Eye (tissue), 1 donor: ENCODE measurements around the gene GEMIN8.
A peak's percentile ranks its signal among the peaks of the same experiment; 100 is the strongest.

Source experiments
- DNase-seq: peaks from one replicate; pipeline ENCODE4 v3.0.0-alpha.2; 2015

GEMIN8 gene, protein sequence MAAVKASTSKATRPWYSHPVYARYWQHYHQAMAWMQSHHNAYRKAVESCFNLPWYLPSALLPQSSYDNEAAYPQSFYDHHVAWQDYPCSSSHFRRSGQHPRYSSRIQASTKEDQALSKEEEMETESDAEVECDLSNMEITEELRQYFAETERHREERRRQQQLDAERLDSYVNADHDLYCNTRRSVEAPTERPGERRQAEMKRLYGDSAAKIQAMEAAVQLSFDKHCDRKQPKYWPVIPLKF

GRCh38 chrX:14029425-14030173 is at the start of gene GEMIN8:
GEMIN8 (minus strand) TSS chrX:14029892; CDS start chrX:14021478, 8,414 bp downstream.
- DNase-seq = peak; percentile 92

- DNase-seq = no peak
Measured at GRCh38 chrX:14076639-14077038, 46.9 kb upstream of the GEMIN8 start.

DNA sequence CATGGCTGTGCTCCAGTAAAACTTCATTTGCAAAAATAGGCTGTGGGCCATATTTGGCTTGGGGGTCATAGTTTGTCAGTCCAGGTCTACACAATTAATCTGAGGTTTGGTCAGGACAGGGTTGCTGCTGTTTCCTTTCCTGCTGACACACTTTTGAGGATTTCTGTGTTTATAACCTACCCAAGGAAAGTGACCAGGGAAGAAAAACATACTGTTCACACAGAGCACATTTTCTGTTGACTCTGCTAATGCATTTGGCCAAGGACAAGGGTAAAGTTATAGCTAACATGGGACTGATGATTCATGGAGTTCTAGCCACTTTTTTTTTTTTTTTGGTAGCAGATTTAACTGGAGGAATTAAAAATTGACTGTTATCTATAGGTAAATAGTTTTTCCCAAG is 43.9 kb upstream of the GEMIN8 start:
- DNase-seq = no peak

GRCh38 chrX:14073071-14073470 is 43.4 kb upstream of the GEMIN8 start:
- no peak for DNase-seq

GRCh38 chrX:14065800-14066199 is 36.1 kb upstream of the GEMIN8 start:
- no peak for DNase-seq

DNA sequence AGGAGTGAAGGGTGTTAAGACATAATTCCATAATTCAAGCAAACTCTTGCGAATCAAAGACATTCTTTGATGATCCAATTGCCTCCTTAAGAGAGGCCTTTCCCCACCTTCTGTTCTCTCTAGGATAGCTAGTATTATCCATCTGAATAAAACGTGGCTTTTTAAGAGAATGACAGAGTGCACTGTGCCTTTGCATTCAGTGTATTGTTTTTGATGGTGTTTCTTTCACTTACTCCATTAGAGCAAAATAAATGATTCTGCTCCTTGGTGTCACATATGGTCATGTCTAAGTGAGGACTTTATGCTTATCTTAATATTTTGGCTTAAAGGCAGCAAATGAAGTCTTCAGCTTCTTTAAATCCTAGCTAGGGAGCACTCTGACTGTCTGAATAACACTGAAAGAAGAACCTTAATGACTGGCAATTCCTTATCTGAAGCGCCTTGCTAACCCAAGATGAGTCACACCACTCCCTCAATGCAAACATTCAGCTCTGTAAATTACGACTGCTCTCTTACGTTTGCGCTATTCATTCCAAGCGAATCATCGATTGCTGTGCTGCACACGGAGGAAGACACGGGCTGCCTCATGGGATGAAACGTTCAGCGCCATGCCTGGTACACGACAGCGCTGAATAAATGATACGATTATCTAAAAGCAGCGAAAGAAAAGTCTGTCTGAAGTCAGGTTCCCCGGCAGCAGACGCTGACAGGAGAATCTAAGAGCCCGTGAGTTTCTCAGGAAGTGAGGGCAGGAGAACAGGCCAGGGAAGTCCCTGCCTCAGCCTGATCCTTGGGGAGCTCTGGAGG is 35.1 kb upstream of the GEMIN8 start:
- no peak for DNase-seq

- peak; percentile 11 for DNase-seq
Measured at GRCh38 chrX:14062524-14062923, 32.8 kb upstream of the GEMIN8 start.

- no peak for DNase-seq
Measured at GRCh38 chrX:14056206-14056605, 26.5 kb upstream of the GEMIN8 start.

GRCh38 chrX:14051416-14051815 is 21.7 kb upstream of the GEMIN8 start:
- DNase-seq = no peak

DNA sequence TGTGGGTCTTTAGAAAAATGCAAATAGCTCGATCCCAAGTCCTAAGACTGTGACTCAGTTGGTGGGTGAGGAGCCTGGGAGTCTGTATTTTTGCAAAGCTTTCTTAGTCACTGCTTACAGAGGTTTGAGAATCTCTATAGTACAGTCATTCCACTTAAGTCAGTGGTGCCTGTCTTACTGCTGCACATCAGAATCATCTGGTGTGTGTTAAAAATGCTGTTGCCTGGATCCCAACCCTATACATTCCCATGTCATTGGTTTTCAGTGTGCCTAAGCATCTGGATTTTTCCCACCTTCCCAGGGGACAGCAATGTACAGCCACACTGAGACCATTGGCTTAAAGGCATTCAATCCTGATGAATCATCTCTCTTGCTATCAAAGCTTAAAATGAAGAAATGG is 21.0 kb upstream of the GEMIN8 start:
- no peak for DNase-seq

GRCh38 chrX:14043209-14043608 is 13.5 kb upstream of the GEMIN8 start:
- DNase-seq = no peak

GRCh38 chrX:14039344-14039743 is 9.7 kb upstream of the GEMIN8 start:
- peak; percentile 67 for DNase-seq

GRCh38 chrX:14038375-14039085 is 8.8 kb upstream of the GEMIN8 start:
- DNase-seq = no peak

GRCh38 chrX:14032406-14032805 is 2.7 kb upstream of the GEMIN8 start:
- peak; percentile 82 for DNase-seq

- DNase-seq = peak; percentile 60
Measured at GRCh38 chrX:14030174-14030530, 460 bp upstream of the GEMIN8 start.

DNA sequence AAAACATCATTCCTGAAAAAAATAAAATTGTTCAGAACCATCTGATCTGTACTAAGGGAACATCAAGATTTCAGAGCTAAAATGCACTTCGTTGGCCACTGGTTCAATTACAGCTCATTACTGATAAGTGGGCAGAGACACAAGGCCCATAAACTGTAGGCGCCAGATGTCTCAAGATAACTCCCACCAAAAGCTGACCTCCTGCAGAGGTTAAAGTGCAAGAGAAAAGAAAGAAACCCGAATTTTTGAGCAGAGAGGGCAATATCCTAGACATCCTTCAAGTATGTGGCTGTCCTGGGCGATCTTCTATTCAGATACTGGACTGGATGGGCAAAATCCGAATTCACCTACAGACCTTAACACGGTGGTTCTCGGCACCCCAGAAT is 660 bp downstream of the GEMIN8 start:
- DNase-seq = no peak

GRCh38 chrX:14028473-14028872 is 1.2 kb downstream of the GEMIN8 start:
- DNase-seq = no peak

GRCh38 chrX:14027511-14028019 is 2.1 kb downstream of the GEMIN8 start:
- DNase-seq = no peak

- DNase-seq = no peak
Measured at GRCh38 chrX:14027036-14027435, 2.7 kb downstream of the GEMIN8 start.

DNA sequence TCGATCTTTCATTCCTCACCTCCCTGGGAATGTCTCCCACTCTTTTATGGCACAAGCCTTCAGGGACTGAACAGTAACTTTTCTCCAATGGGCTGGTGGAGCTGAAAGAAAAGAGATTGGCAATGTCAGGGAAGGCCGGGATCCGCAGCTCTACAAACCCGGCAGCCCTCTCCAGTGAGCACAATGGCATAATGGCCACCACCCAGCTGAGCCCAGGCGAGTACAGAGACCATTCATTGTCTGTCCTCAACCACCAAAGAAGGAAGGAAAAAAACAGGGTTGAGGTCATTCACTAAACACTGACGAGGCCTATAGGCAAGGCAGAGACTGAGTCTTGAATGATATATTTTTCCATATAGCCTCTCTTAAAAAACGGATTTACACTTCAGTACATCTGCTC is 3.6 kb downstream of the GEMIN8 start:
- no peak for DNase-seq

DNA sequence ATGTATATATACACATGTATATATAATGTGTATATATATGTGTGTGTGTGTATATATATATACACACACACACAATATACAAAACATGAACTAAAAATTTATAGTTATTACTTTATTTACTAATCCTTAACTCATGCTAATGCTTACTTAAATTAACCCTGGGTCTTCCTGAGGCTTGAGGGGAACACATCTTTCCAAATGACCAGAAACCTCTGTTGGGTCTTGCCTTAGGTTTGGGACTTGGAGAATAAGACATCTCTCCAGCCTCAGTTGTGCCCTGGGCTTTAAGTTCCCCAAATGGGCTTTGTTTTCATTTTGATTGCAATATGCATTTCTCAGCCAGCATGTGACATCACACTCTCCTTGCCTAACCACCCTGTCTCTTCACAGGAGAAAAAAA is 7.7 kb downstream of the GEMIN8 start:
- DNase-seq = no peak

DNA sequence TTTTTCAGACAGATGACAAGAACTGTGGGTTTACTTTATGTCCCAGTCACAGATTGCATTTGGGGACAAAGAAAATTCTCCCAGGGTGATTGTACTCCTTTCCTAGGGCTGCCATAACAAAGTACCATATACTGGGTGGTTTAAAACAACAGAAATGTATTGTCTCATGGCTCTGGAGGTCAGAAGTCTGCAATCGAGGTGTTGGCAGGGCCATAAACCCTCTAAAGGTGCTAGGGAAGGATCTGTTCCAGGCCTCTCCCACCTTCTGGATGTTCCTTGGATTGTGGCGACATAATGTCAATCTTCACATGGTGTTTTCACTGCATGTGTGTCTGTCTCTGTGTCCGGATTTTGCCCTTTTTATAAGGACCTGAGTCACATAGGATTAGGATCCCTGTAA is 12.3 kb downstream of the GEMIN8 start:
- DNase-seq = no peak

DNA sequence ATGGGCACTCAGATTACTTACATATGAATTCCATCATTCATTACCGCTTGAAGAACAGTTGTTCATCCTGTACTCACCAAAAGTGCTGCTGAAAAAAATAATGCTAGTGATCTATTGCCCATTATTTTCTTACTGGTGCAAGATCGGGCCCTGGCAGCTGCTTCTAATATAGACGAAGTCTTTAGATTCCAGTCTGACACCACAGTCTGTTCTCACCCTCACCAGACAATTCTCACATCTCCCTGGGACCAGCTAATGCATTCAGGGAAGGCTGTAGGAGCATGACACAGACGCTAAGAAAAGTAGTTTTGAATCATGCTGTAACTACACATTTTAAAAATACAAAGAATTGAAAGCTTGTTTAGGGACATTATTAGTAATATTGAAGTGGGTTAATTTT is 13.8 kb downstream of the GEMIN8 start:
- DNase-seq = no peak
